ENCODE results near the gene PRTN3. TPM values are rescaled to one million over a fixed set of nuclear protein-coding genes. Genes with fewer than 3 reads are reported as not detected.

Gene PRTN3
- total and polyA plus RNA-seq, 2 of the 4 experiments (the other 2 are of a cell fraction) = not detected

DNA sequence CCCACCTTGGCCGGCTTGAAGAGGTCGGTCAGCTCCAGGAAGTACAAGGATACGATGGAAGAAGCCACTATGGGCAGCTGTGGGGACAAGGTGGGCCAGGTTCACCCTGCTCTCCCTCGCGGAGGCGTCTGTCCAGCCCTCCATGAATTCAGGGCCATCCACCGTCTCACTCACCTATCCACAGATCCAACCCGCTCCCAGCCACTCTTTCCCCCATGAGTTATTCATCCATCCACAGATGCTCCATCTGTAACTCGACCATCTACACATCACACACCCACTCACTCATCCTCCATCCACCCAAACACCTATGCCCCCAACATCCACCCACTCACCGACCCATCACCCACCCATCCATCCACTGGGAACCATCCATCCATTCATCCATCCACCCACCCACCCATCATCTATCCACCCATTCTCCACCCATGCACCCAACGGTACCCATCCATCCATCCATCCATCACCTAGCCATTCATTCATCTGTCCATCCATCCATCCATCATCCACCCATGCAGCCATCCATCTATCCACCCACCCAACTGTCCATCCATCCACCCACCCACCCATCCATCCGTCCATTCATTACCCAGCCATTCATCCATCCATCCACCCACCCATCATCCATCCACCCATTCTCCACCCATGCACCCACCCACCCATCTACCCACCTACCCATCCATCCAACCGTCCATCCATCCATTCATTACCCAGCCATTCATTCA, 24.9 kb upstream of the PRTN3 start:
- H3K4me2 ChIP-seq (ENCODE audit: low read depth, low read length) = no peak overlapping the region

More for the DNA sequence above, 24.9 kb upstream of the PRTN3 start:
- Histone ChIP-seq H3K18ac (ENCODE audit: low read depth, low read length) (no peak overlapping the region), H4K5ac (ENCODE audit: low read depth, low read length) (no peak overlapping the region), H2BK15ac (ENCODE audit: low read depth, low read length) (no peak overlapping the region), H3K14ac (replicated peaks; ENCODE audit: low read depth, low read length) (no peak overlapping the region), H3K79me1 (ENCODE audit: low read depth in 1 of 2, low read length in 2 of 2) (peaks cover 0 to 7% of the 10 kb centered on the region in 2 experiments; a peak in 2 of 4 replicates), H3K4me1 (ENCODE audit: control insufficient read depth, insufficient read depth, low read length) (no peaks in the 10 kb centered on the region), H3K9me3 (ENCODE audit: control insufficient read depth, insufficient read depth, low read length) (no peaks in the 10 kb centered on the region), H2BK120ac (ENCODE audit: low read depth, low read length) (no peak overlapping the region), H2BK20ac (ENCODE audit: low read depth, low read length) (no peak overlapping the region), H2AK5ac (ENCODE audit: low read depth, low read length) (no peak overlapping the region), H3K56ac (ENCODE audit: extremely low read depth, insufficient read depth, low read length) (no peak overlapping the region), H3K27me3 (ENCODE audit: control insufficient read depth, insufficient read depth, low read length) (no peaks in the 10 kb centered on the region), H3K9me1 (ENCODE audit: insufficient read depth, low read length) (no peaks in the 10 kb centered on the region), H3K36me3 (ENCODE audit: control insufficient read depth, insufficient read depth, low read length) (peaks cover 37% of the 10 kb centered on the region), H4K91ac (ENCODE audit: insufficient read depth, low read depth, low read length) (no peak overlapping the region), H3K4ac (ENCODE audit: low read depth, low read length) (no peak overlapping the region), H2AFZ (replicated peaks; ENCODE audit: low read length, poor library complexity) (no peak overlapping the region), H3K4me3 (ENCODE audit: insufficient read depth, low read depth, low read length) (no peak overlapping the region), H2AK9ac (replicated peaks; ENCODE audit: low read depth, low read length, poor library complexity) (no peak overlapping the region), H3K27ac (ENCODE audit: insufficient read depth, low read length) (no peak overlapping the region), H3K23ac (ENCODE audit: low read depth, low read length) (no peak overlapping the region), H3K9ac (ENCODE audit: low read depth, low read length) (no peak overlapping the region), H4K8ac (ENCODE audit: low read depth in 2 of 2, low read length in 2 of 2) (no peak overlapping the region), H2BK5ac (ENCODE audit: low read depth, low read length, poor library complexity, severe bottlenecking) (peak overlapping the region; percentile 33), H4K20me1 (ENCODE audit: insufficient read depth, low read length) (peaks cover 17% of the 10 kb centered on the region; the same call in 1 of the 2 replicates)
- DNase-seq (no peak), ATAC-seq (ENCODE audit: low read depth) (no peak)
- in situ Hi-C loops (cut with MboI; ENCODE audit: low sequenced_read_pairs) = no loop called here
- no peak for TF ChIP-seq RFX5 (IDR thresholded peaks at IDR 0.05; ENCODE audit: low read depth, low read length)
- 0 out of 2 replicates have a peak, but pooled peaks have one; percentile 23 for TF ChIP-seq POLR2A (IDR thresholded peaks at IDR 0.05; ENCODE audit: low read depth, low read length)
- BruUV-seq (replicated peaks) = no TSS peak
- intact Hi-C loops (cut with micrococcal nuclease) = loop anchor here (1.0 kb wide), 1 partner anchor 34 kb away; no protein-coding TSS in a partner anchor
- 94 to 100% methylated on average over 2 to 13 of the region's 13 CpGs for WGBS, 2 experiments (ENCODE audit: extremely low coverage in 2 of 2, insufficient read length in 1 of 2)
- ChIA-PET CTCF (no interaction called here), POLR2A (ENCODE audit: unreplicated experiment) (no interaction called here)
- dilution Hi-C loops (cut with HindIII; ENCODE audit: low sequenced_read_pairs, unreplicated experiment) = no loop called here
